H9 (cell line): Measurements from ENCODE around the gene TIPRL. TPM values are rescaled to one million over a fixed set of nuclear protein-coding genes. Genes with fewer than 3 reads are reported as not detected.

ENCODE experiments used
- DNase-seq: peaks from one replicate; pipeline ENCODE4 v3.0.0-alpha.2; 2017
- H2AFZ ChIP-seq: one replicate; pipeline ENCODE4 v1.6.1; 2013; ENCODE audit warnings: mild to moderate bottlenecking, low read length, control low read depth, moderate library complexity
- H2AK5ac ChIP-seq: 2 replicates; pipeline ENCODE4 v1.6.1; 2013; ENCODE audit warnings: low read length, control low read depth, mixed read lengths; ENCODE audit not compliant: insufficient read length
- H2BK120ac ChIP-seq: one replicate; pipeline ENCODE4 v1.6.1; 2013; ENCODE audit warnings: low read depth, mild to moderate bottlenecking, low read length, control low read depth, inconsistent platforms; ENCODE audit not compliant: poor library complexity, severe bottlenecking
- H2BK12ac ChIP-seq: 2 replicates; pipeline ENCODE4 v1.6.1; 2013; ENCODE audit warnings: low read length, control low read depth, mixed read lengths, low read depth; ENCODE audit not compliant: insufficient read length
- H2BK15ac ChIP-seq: 2 replicates; pipeline ENCODE4 v1.6.1; 2013; ENCODE audit warnings: low read depth, low read length, control low read depth
- H2BK20ac ChIP-seq: one replicate; pipeline ENCODE4 v1.6.1; 2013; ENCODE audit warnings: low read depth, mild to moderate bottlenecking, low read length, control low read depth, inconsistent platforms; ENCODE audit not compliant: poor library complexity, severe bottlenecking
- H2BK5ac ChIP-seq: 2 replicates; pipeline ENCODE4 v1.6.1; 2013; ENCODE audit warnings: low read length, control low read depth, mixed read lengths; ENCODE audit not compliant: insufficient read length
- H3K14ac ChIP-seq: 2 replicates; pipeline ENCODE4 v1.6.1; 2013; ENCODE audit warnings: low read length, control low read depth; ENCODE audit not compliant: insufficient read depth
- H3K18ac ChIP-seq: 2 replicates; pipeline ENCODE4 v1.6.1; 2013; ENCODE audit warnings: low read depth, mild to moderate bottlenecking, mixed read lengths, low read length, control low read depth; ENCODE audit not compliant: insufficient read length
- H3K23ac ChIP-seq: 2 replicates; pipeline ENCODE4 v1.6.1; 2013; ENCODE audit warnings: low read length, control low read depth, mixed read lengths, low read depth; ENCODE audit not compliant: insufficient read length
- H3K23me2 ChIP-seq: 2 replicates; pipeline ENCODE4 v1.6.1; 2013; ENCODE audit warnings: low read depth, mild to moderate bottlenecking, mixed read lengths, low read length, control low read depth; ENCODE audit not compliant: insufficient read length, poor library complexity, severe bottlenecking
- H3K27ac ChIP-seq: 2 replicates; pipeline ENCODE4 v1.5.1; 2013; ENCODE audit warnings: low read length, control low read depth, mixed read lengths, low read depth; ENCODE audit not compliant: insufficient read length
- H3K27me3 ChIP-seq: 2 replicates; pipeline ENCODE4 v1.6.1; 2013; ENCODE audit warnings: low read length, control low read depth, inconsistent platforms; ENCODE audit not compliant: insufficient read depth
- H3K4ac ChIP-seq: 2 replicates; pipeline ENCODE4 v1.6.1; 2013; ENCODE audit warnings: low read depth, mild to moderate bottlenecking, control low read depth, inconsistent platforms, low read length, moderate library complexity
- H3K4me1 ChIP-seq: 2 replicates; pipeline ENCODE4 v1.6.1; 2013; ENCODE audit warnings: low read length, control low read depth, inconsistent platforms; ENCODE audit not compliant: insufficient read depth
- H3K4me2 ChIP-seq: 2 replicates; pipeline ENCODE4 v1.6.1; 2013; ENCODE audit warnings: low read length, control low read depth, mixed read lengths; ENCODE audit not compliant: insufficient read length, insufficient read depth
- H3K56ac ChIP-seq: 2 replicates; pipeline ENCODE4 v1.6.1; 2013; ENCODE audit warnings: low read depth, mild to moderate bottlenecking, mixed read lengths, low read length, control low read depth; ENCODE audit not compliant: insufficient read length
- H3K79me1 ChIP-seq: 2 replicates; pipeline ENCODE4 v1.6.1; 2013; ENCODE audit warnings: low read depth, mild to moderate bottlenecking, moderate library complexity, low read length, control low read depth, inconsistent platforms; ENCODE audit not compliant: insufficient read depth, poor library complexity, severe bottlenecking
- H3K79me2 ChIP-seq: 2 replicates; pipeline ENCODE4 v1.6.1; 2013; ENCODE audit warnings: low read length, control low read depth, inconsistent platforms; ENCODE audit not compliant: insufficient read depth
- H3K9ac ChIP-seq: 2 replicates; pipeline ENCODE4 v1.6.1; 2013; ENCODE audit warnings: low read length, control low read depth, mixed read lengths; ENCODE audit not compliant: insufficient read length; ENCODE audit errors: extremely low read depth
- H3K9me3 ChIP-seq: one replicate; pipeline ENCODE4 v1.6.1; 2013; ENCODE audit warnings: low read depth, low read length, inconsistent platforms; ENCODE audit not compliant: control insufficient read depth
- H3T11ph ChIP-seq: one replicate; pipeline ENCODE4 v1.6.1; 2013; ENCODE audit warnings: mild to moderate bottlenecking, low read length, control low read depth, inconsistent platforms
- H4K20me1 ChIP-seq: one replicate; pipeline ENCODE4 v1.6.1; 2013; ENCODE audit not compliant: control insufficient read depth, insufficient read length, insufficient read depth
- H4K5ac ChIP-seq: 2 replicates; pipeline ENCODE4 v1.6.1; 2013; ENCODE audit warnings: low read depth, mild to moderate bottlenecking, mixed read lengths, low read length, control low read depth; ENCODE audit not compliant: insufficient read length
- H4K8ac ChIP-seq: replicated peaks from 2 replicates; pipeline ENCODE4 v1.6.1; 2013; ENCODE audit warnings: low read length, control low read depth, mixed read lengths, low read depth; ENCODE audit not compliant: insufficient read length
- H4K91ac ChIP-seq: 2 replicates; pipeline ENCODE4 v1.6.1; 2013; ENCODE audit warnings: low read depth, mild to moderate bottlenecking, moderate library complexity, mixed read lengths, low read length, control low read depth; ENCODE audit not compliant: insufficient read length
- H3K27ac Mint-ChIP-seq, 3 experiments: 2 replicates in 2 of 3; 3 replicates in 1 of 3; pipeline ENCODE4 v1.8.0; 2020 to 2021; ENCODE audit warnings: mixed read lengths in 3 of 3, mild to moderate bottlenecking in 1 of 3, moderate library complexity in 1 of 3
- H3K27me3 Mint-ChIP-seq: 2 replicates; pipeline ENCODE4 v1.8.0; 2021; ENCODE audit warnings: low read depth, mild to moderate bottlenecking, moderate library complexity, mixed read lengths
- H3K36me3 Mint-ChIP-seq, 3 experiments: 2 replicates in 2 of 3; 3 replicates in 1 of 3; pipeline ENCODE4 v1.8.0; 2020 to 2021; ENCODE audit warnings: low read depth in 3 of 3, mixed read lengths in 3 of 3; ENCODE audit not compliant: insufficient read depth in 1 of 3
- H3K4me1 Mint-ChIP-seq, 2 experiments: 2 replicates each; pipeline ENCODE4 v1.8.0; 2020; ENCODE audit warnings: mixed read lengths in 2 of 2
- H3K4me3 Mint-ChIP-seq, 2 experiments: 2 replicates in 1 of 2; 3 replicates in 1 of 2; pipeline ENCODE4 v1.8.0; 2020 to 2021; ENCODE audit warnings: mild to moderate bottlenecking in 2 of 2, mixed read lengths in 2 of 2, moderate library complexity in 1 of 2
- H3K9me3 Mint-ChIP-seq, 2 experiments: 2 replicates in 1 of 2; 3 replicates in 1 of 2; pipeline ENCODE4 v1.8.0; 2020; ENCODE audit warnings: mild to moderate bottlenecking in 2 of 2, mixed read lengths in 2 of 2, moderate library complexity in 1 of 2
- CTCF ChIP-seq: fragments of 200-600 bp; sonication (generic); conservative IDR thresholded peaks from 3 replicates; pipeline ENCODE4 v1.8.0; 2021; ENCODE audit warnings: antibody characterized with exemption, mild to moderate bottlenecking
- WGBS: extraction: QIAGEN DNeasy Blood & Tissue Kit; methylation state at CpG from one replicate; pipeline ENCODE4 v1.1.7; 2013; ENCODE audit warnings: missing lambda C conversion rate, low lambda C conversion rate, mixed read lengths; ENCODE audit not compliant: insufficient read length; ENCODE audit errors: extremely low coverage; 5-methylcytosine and 5-hydroxymethylcytosine counted together
- total RNA-seq: library from RNA; stranded (reverse); gene quantifications from 2 replicates; pipeline ENCODE4 v1.2.1, GENCODE V29; 2021

Gene TIPRL
- total RNA-seq, 1 experiment from 2014 or later = 24.4 TPM

GRCh38 chr1:168243636-168244212 is 65.0 kb downstream of the TIPRL start:
- no peak overlapping the region for H3K4me2 ChIP-seq
- no peak overlapping the region for H4K5ac ChIP-seq
- peaks cover 16 to 76% (median 64%) of the 10 kb centered on the region in 3 experiments for H3K36me3 Mint-ChIP-seq

More at GRCh38 chr1:168243636-168244212, 65.0 kb downstream of the TIPRL start:
- Histone ChIP-seq H3K56ac (no peak overlapping the region), H4K8ac (no peak overlapping the region), H2BK20ac (no peak overlapping the region), H4K20me1 (no peaks in the 10 kb centered on the region), H4K91ac (no peak overlapping the region), H3K9me3 (no peaks in the 10 kb centered on the region), H3K14ac (no peak overlapping the region), H3K18ac (no peak overlapping the region), H3K79me1 (no peaks in the 10 kb centered on the region), H3K23ac (no peak overlapping the region), H2BK12ac (no peak overlapping the region), H2AK5ac (no peak overlapping the region), H2BK15ac (no peak overlapping the region), H3K4ac (no peak overlapping the region), H3K27me3 (no peaks in the 10 kb centered on the region), H3K79me2 (no peaks in the 10 kb centered on the region), H3T11ph (no peak overlapping the region), H3K9ac (no peak overlapping the region), H2AFZ (no peak overlapping the region), H3K27ac (no peak overlapping the region), H2BK5ac (no peak overlapping the region), H3K23me2 (no peaks in the 10 kb centered on the region), H3K4me1 (no peaks in the 10 kb centered on the region), H2BK120ac (no peak overlapping the region)
- Mint-ChIP-seq H3K27ac (peak overlapping the region in 2 of 3 experiments; percentile 22 to 77; a peak in 2 of 7 replicates), H3K4me3 (no peak overlapping the region), H3K9me3 (no peaks in the 10 kb centered on the region), H3K27me3 (no peaks in the 10 kb centered on the region), H3K4me1 (peaks cover 9 to 10% of the 10 kb centered on the region in 2 experiments)
- no CpG with 5 or more reads among the region's 3 CpGs for WGBS
- DNase-seq = no peak
- no peak for TF ChIP-seq CTCF
